GM23248 (cell line): ENCODE results near the gene SLC12A7.

Experiments
- EZH2 ChIP-seq: fragments of 200-600 bp; sonication (generic); IDR thresholded peaks from 2 replicates; pipeline ENCODE4 v1.6.1; 2018; ENCODE audit warnings: antibody characterized with exemption, mild to moderate bottlenecking; ENCODE audit not compliant: insufficient read depth, poor library complexity, severe bottlenecking
- EZH2phosphoT487 ChIP-seq: fragments of 200-600 bp; sonication (generic); IDR thresholded peaks from 2 replicates; pipeline ENCODE4 v1.6.1; 2018; ENCODE audit warnings: antibody characterized with exemption, moderate library complexity, mild to moderate bottlenecking, low read depth; ENCODE audit not compliant: insufficient read depth

DNA sequence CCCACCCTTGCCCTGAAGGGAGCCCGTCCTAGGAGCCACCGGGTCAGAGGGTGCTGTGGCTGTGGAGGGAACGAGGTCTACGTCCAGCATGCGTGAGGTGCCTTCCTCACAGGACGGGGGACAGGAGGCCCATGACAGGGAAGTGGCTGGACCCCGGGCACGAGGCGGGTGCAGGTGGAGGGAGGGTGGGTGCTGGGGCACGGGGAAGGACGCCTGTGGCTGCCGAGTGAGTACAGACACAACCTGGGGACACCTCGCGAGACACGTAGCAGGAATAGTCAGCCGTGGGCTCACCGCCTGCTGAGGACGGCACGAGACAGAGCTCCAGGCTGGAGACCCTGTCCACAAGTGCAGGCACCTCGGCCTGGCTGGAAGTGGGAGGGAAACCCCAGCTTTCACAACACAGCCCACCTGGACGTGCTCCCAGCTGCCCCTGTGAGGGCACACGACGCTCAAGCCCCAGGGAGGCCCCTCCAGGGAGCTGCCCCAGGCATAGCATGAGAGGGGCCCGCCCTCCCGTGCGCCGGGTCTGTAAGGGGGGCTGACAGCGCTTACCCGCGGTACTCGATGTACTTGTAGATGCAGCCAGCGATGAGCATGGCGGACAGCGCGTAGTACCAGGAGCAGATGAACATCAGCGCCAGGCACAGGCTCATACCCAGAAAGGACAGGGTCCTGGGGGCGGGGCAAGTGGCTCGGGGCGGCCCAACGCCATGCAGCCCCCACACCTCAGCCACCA, 36.9 kb downstream of the SLC12A7 start:
- TF ChIP-seq EZH2 = no peak
- TF ChIP-seq EZH2phosphoT487 = no peak
